H9 (cell line): ENCODE measurements around the gene C16orf89. TPM values are rescaled to one million over a fixed set of nuclear protein-coding genes. Genes with fewer than 3 reads are reported as not detected.

Experiments used
- DNase-seq: peaks from one replicate; pipeline ENCODE4 v3.0.0-alpha.2; 2017
- H2AFZ ChIP-seq: one replicate; pipeline ENCODE4 v1.6.1; 2013; ENCODE audit warnings: mild to moderate bottlenecking, low read length, control low read depth, moderate library complexity
- H2AK5ac ChIP-seq: 2 replicates; pipeline ENCODE4 v1.6.1; 2013; ENCODE audit warnings: low read length, control low read depth, mixed read lengths; ENCODE audit not compliant: insufficient read length
- H2BK120ac ChIP-seq: one replicate; pipeline ENCODE4 v1.6.1; 2013; ENCODE audit warnings: low read depth, mild to moderate bottlenecking, low read length, control low read depth, inconsistent platforms; ENCODE audit not compliant: poor library complexity, severe bottlenecking
- H2BK12ac ChIP-seq: 2 replicates; pipeline ENCODE4 v1.6.1; 2013; ENCODE audit warnings: low read length, control low read depth, mixed read lengths, low read depth; ENCODE audit not compliant: insufficient read length
- H2BK15ac ChIP-seq: 2 replicates; pipeline ENCODE4 v1.6.1; 2013; ENCODE audit warnings: low read depth, low read length, control low read depth
- H2BK20ac ChIP-seq: one replicate; pipeline ENCODE4 v1.6.1; 2013; ENCODE audit warnings: low read depth, mild to moderate bottlenecking, low read length, control low read depth, inconsistent platforms; ENCODE audit not compliant: poor library complexity, severe bottlenecking
- H2BK5ac ChIP-seq: 2 replicates; pipeline ENCODE4 v1.6.1; 2013; ENCODE audit warnings: low read length, control low read depth, mixed read lengths; ENCODE audit not compliant: insufficient read length
- H3K14ac ChIP-seq: 2 replicates; pipeline ENCODE4 v1.6.1; 2013; ENCODE audit warnings: low read length, control low read depth; ENCODE audit not compliant: insufficient read depth
- H3K18ac ChIP-seq: 2 replicates; pipeline ENCODE4 v1.6.1; 2013; ENCODE audit warnings: low read depth, mild to moderate bottlenecking, mixed read lengths, low read length, control low read depth; ENCODE audit not compliant: insufficient read length
- H3K23ac ChIP-seq: 2 replicates; pipeline ENCODE4 v1.6.1; 2013; ENCODE audit warnings: low read length, control low read depth, mixed read lengths, low read depth; ENCODE audit not compliant: insufficient read length
- H3K23me2 ChIP-seq: 2 replicates; pipeline ENCODE4 v1.6.1; 2013; ENCODE audit warnings: low read depth, mild to moderate bottlenecking, mixed read lengths, low read length, control low read depth; ENCODE audit not compliant: insufficient read length, poor library complexity, severe bottlenecking
- H3K27ac ChIP-seq: 2 replicates; pipeline ENCODE4 v1.5.1; 2013; ENCODE audit warnings: low read length, control low read depth, mixed read lengths, low read depth; ENCODE audit not compliant: insufficient read length
- H3K27me3 ChIP-seq: 2 replicates; pipeline ENCODE4 v1.6.1; 2013; ENCODE audit warnings: low read length, control low read depth, inconsistent platforms; ENCODE audit not compliant: insufficient read depth
- H3K4ac ChIP-seq: 2 replicates; pipeline ENCODE4 v1.6.1; 2013; ENCODE audit warnings: low read depth, mild to moderate bottlenecking, control low read depth, inconsistent platforms, low read length, moderate library complexity
- H3K4me1 ChIP-seq: 2 replicates; pipeline ENCODE4 v1.6.1; 2013; ENCODE audit warnings: low read length, control low read depth, inconsistent platforms; ENCODE audit not compliant: insufficient read depth
- H3K4me2 ChIP-seq: 2 replicates; pipeline ENCODE4 v1.6.1; 2013; ENCODE audit warnings: low read length, control low read depth, mixed read lengths; ENCODE audit not compliant: insufficient read length, insufficient read depth
- H3K56ac ChIP-seq: 2 replicates; pipeline ENCODE4 v1.6.1; 2013; ENCODE audit warnings: low read depth, mild to moderate bottlenecking, mixed read lengths, low read length, control low read depth; ENCODE audit not compliant: insufficient read length
- H3K79me1 ChIP-seq: 2 replicates; pipeline ENCODE4 v1.6.1; 2013; ENCODE audit warnings: low read depth, mild to moderate bottlenecking, moderate library complexity, low read length, control low read depth, inconsistent platforms; ENCODE audit not compliant: insufficient read depth, poor library complexity, severe bottlenecking
- H3K79me2 ChIP-seq: 2 replicates; pipeline ENCODE4 v1.6.1; 2013; ENCODE audit warnings: low read length, control low read depth, inconsistent platforms; ENCODE audit not compliant: insufficient read depth
- H3K9ac ChIP-seq: 2 replicates; pipeline ENCODE4 v1.6.1; 2013; ENCODE audit warnings: low read length, control low read depth, mixed read lengths; ENCODE audit not compliant: insufficient read length; ENCODE audit errors: extremely low read depth
- H3K9me3 ChIP-seq: one replicate; pipeline ENCODE4 v1.6.1; 2013; ENCODE audit warnings: low read depth, low read length, inconsistent platforms; ENCODE audit not compliant: control insufficient read depth
- H3T11ph ChIP-seq: one replicate; pipeline ENCODE4 v1.6.1; 2013; ENCODE audit warnings: mild to moderate bottlenecking, low read length, control low read depth, inconsistent platforms
- H4K20me1 ChIP-seq: one replicate; pipeline ENCODE4 v1.6.1; 2013; ENCODE audit not compliant: control insufficient read depth, insufficient read length, insufficient read depth
- H4K5ac ChIP-seq: 2 replicates; pipeline ENCODE4 v1.6.1; 2013; ENCODE audit warnings: low read depth, mild to moderate bottlenecking, mixed read lengths, low read length, control low read depth; ENCODE audit not compliant: insufficient read length
- H4K8ac ChIP-seq: replicated peaks from 2 replicates; pipeline ENCODE4 v1.6.1; 2013; ENCODE audit warnings: low read length, control low read depth, mixed read lengths, low read depth; ENCODE audit not compliant: insufficient read length
- H4K91ac ChIP-seq: 2 replicates; pipeline ENCODE4 v1.6.1; 2013; ENCODE audit warnings: low read depth, mild to moderate bottlenecking, moderate library complexity, mixed read lengths, low read length, control low read depth; ENCODE audit not compliant: insufficient read length
- H3K27ac Mint-ChIP-seq, 3 experiments: 2 replicates in 2 of 3; 3 replicates in 1 of 3; pipeline ENCODE4 v1.8.0; 2020 to 2021; ENCODE audit warnings: mixed read lengths in 3 of 3, mild to moderate bottlenecking in 1 of 3, moderate library complexity in 1 of 3
- H3K27me3 Mint-ChIP-seq: 2 replicates; pipeline ENCODE4 v1.8.0; 2021; ENCODE audit warnings: low read depth, mild to moderate bottlenecking, moderate library complexity, mixed read lengths
- H3K36me3 Mint-ChIP-seq, 3 experiments: 2 replicates in 2 of 3; 3 replicates in 1 of 3; pipeline ENCODE4 v1.8.0; 2020 to 2021; ENCODE audit warnings: low read depth in 3 of 3, mixed read lengths in 3 of 3; ENCODE audit not compliant: insufficient read depth in 1 of 3
- H3K4me1 Mint-ChIP-seq, 2 experiments: 2 replicates each; pipeline ENCODE4 v1.8.0; 2020; ENCODE audit warnings: mixed read lengths in 2 of 2
- H3K4me3 Mint-ChIP-seq, 2 experiments: 2 replicates in 1 of 2; 3 replicates in 1 of 2; pipeline ENCODE4 v1.8.0; 2020 to 2021; ENCODE audit warnings: mild to moderate bottlenecking in 2 of 2, mixed read lengths in 2 of 2, moderate library complexity in 1 of 2
- H3K9me3 Mint-ChIP-seq, 2 experiments: 2 replicates in 1 of 2; 3 replicates in 1 of 2; pipeline ENCODE4 v1.8.0; 2020; ENCODE audit warnings: mild to moderate bottlenecking in 2 of 2, mixed read lengths in 2 of 2, moderate library complexity in 1 of 2
- WGBS: extraction: QIAGEN DNeasy Blood & Tissue Kit; methylation state at CpG from one replicate; pipeline ENCODE4 v1.1.7; 2013; ENCODE audit warnings: missing lambda C conversion rate, low lambda C conversion rate, mixed read lengths; ENCODE audit not compliant: insufficient read length; ENCODE audit errors: extremely low coverage; 5-methylcytosine and 5-hydroxymethylcytosine counted together
- total RNA-seq: library from RNA; stranded (reverse); gene quantifications from 2 replicates; pipeline ENCODE4 v1.2.1, GENCODE V29; 2021
- TF ChIP-seq, protein P1 (sequence below): fragments of 200-600 bp; sonication (generic); conservative IDR thresholded peaks from 3 replicates; pipeline ENCODE4 v1.8.0; 2021; ENCODE audit warnings: antibody characterized with exemption, mild to moderate bottlenecking

C16orf89 gene
- total RNA-seq, 1 experiment from 2014 or later: 2.5 TPM

- H2BK5ac ChIP-seq: no peak within 1 kb of the TSS
- Mint-ChIP-seq H3K4me1 (peaks cover 17 to 20% of the 10 kb centered on the region in 2 experiments), H3K27ac (peak within 1 kb of the TSS; percentile 63 to 99 (median 98); a peak in 6 of 7 replicates), H3K27me3 (no peaks in the 10 kb centered on the region; the same call in 1 of the 2 replicates), H3K9me3 (no peaks in the 10 kb centered on the region; a peak in 2 of 5 replicates), H3K36me3 (peaks cover 13 to 25% (median 22%) of the 10 kb centered on the region in 3 experiments; a peak in 6 of 7 replicates), H3K4me3 (peak within 1 kb of the TSS; percentile 92 to 96)
- peaks cover 7% of the 10 kb centered on the region for H3K23me2 ChIP-seq
- no peak within 1 kb of the TSS for H2AFZ ChIP-seq
- peak within 1 kb of the TSS; percentile 46 for H4K5ac ChIP-seq
- no peak within 1 kb of the TSS for H2BK120ac ChIP-seq
- H4K20me1 ChIP-seq: no peaks in the 10 kb centered on the region
- no peak within 1 kb of the TSS for H3T11ph ChIP-seq
- peaks cover 5% of the 10 kb centered on the region; the same call in 1 of the 2 replicates for H3K79me2 ChIP-seq
- no peak within 1 kb of the TSS for H3K56ac ChIP-seq
- no peak within 1 kb of the TSS for H2AK5ac ChIP-seq
- peaks cover 4% of the 10 kb centered on the region for H3K79me1 ChIP-seq
- no peak within 1 kb of the TSS for H3K27ac ChIP-seq
- no peak within 1 kb of the TSS for H4K8ac ChIP-seq
- no peak within 1 kb of the TSS for H2BK20ac ChIP-seq
- peak within 1 kb of the TSS; percentile 89 for H3K4me2 ChIP-seq
- H3K14ac ChIP-seq: peak within 1 kb of the TSS; percentile 13; the same call in 1 of the 2 replicates
- H3K9ac ChIP-seq: peak within 1 kb of the TSS; percentile 47
- no CpG with 5 or more reads among the region's 53 CpGs for WGBS
- peak within 1 kb of the TSS; percentile 6 for H3K18ac ChIP-seq
- no peak within 1 kb of the TSS for H2BK15ac ChIP-seq
- H3K23ac ChIP-seq: no peak within 1 kb of the TSS
- H3K4ac ChIP-seq: no peak within 1 kb of the TSS
- TF ChIP-seq, protein P1, sequence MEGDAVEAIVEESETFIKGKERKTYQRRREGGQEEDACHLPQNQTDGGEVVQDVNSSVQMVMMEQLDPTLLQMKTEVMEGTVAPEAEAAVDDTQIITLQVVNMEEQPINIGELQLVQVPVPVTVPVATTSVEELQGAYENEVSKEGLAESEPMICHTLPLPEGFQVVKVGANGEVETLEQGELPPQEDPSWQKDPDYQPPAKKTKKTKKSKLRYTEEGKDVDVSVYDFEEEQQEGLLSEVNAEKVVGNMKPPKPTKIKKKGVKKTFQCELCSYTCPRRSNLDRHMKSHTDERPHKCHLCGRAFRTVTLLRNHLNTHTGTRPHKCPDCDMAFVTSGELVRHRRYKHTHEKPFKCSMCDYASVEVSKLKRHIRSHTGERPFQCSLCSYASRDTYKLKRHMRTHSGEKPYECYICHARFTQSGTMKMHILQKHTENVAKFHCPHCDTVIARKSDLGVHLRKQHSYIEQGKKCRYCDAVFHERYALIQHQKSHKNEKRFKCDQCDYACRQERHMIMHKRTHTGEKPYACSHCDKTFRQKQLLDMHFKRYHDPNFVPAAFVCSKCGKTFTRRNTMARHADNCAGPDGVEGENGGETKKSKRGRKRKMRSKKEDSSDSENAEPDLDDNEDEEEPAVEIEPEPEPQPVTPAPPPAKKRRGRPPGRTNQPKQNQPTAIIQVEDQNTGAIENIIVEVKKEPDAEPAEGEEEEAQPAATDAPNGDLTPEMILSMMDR: no peak
- peak; percentile 86 for DNase-seq
- H3K9me3 ChIP-seq: no peaks in the 10 kb centered on the region
- no peaks in the 10 kb centered on the region for H3K27me3 ChIP-seq
- no peak within 1 kb of the TSS for H2BK12ac ChIP-seq
- no peak within 1 kb of the TSS for H4K91ac ChIP-seq
- H3K4me1 ChIP-seq: no peaks in the 10 kb centered on the region
Measured at GRCh38 chr16:5071681-5072333, 6.1 kb upstream of the C16orf89 start, which contains the start of gene ALG1. Gene ALG1, plus strand, starts transcription at chr16:5071843. Its CDS starts 7 bp downstream, at chr16:5071850.
